GM21360 (cell line): ENCODE data around the gene UBE2F.

Experiments used
- ATAC-seq: cut with Tn5 transposase; IDR thresholded peaks from one replicate; pipeline ENCODE4 v1.9.1; 2021; ENCODE audit warnings: mild to moderate bottlenecking, moderate library complexity; ENCODE audit not compliant: unreplicated experiment

UBE2F gene

DNA sequence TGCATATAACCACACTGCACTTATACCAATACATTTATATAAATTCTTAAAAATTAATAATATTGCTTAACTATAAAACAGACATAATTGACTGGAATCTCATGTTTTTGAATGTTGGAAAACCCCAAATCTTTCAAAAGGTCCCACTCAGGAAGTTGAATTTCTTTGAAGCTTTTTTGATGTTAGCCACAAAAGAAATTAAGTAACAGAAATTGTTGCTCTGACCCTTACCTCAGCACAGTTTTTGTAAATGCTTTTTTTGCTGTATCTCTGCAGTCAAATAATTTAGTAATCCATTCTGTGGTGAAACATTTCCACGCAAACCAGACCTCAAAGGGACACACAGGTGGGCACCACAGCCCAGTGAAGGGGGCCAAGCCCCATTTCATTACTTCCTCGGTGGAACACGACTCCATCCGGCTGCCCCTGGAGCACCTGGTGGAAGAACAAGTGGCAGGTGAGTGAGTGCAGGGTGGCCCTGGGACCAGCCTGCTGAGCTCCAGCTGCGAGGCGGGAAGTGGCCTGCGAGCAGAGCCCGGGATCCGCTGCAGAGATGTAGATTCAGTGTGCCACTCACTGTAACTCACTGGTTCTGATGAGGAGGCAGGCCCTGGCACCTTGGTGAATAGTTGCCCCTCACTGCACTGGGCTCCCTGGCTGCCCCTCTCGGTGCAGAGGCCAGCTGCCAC lies 102.4 kb downstream of the UBE2F start:
- ATAC-seq, result no peak

DNA sequence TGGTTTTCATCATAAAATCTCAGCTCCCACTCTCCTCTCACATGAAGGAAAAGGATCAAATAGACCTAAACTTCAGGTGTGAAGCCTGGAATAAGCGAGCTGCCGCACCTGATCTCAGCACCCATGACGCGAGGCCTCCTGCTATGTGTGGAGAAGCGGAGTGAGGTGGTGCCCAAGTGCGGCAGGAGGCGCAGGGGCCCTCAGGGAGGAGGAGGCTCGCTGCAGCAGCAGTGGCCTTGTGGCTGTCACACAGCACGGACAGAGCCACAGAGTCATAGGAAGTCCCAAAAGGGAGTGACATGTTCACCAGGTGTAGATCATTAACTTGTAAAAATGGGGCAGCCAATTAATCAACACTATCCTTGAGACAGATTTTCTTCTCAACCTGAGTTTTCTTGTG lies 103.1 kb downstream of the UBE2F start:
- no peak for ATAC-seq

DNA sequence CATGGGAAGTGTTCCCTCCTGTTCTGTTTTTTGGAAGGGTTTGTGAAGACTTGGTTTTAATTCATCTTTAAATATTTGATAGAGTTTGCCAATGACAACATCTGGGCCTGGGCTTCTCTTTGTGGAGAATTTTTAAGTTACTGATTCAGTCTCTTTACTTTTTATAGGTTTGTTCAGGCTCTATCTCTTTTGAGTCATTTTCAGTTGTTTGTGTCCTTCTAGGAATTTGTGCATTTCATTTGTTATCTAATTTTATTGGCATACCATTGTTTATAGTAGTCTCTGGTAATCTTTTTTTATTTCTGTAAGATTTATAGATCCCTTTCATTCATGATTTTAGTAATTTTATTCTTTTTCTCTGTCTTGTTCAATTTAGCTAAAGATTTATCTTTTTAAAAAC lies 108.6 kb downstream of the UBE2F start:
- ATAC-seq, result no peak

DNA sequence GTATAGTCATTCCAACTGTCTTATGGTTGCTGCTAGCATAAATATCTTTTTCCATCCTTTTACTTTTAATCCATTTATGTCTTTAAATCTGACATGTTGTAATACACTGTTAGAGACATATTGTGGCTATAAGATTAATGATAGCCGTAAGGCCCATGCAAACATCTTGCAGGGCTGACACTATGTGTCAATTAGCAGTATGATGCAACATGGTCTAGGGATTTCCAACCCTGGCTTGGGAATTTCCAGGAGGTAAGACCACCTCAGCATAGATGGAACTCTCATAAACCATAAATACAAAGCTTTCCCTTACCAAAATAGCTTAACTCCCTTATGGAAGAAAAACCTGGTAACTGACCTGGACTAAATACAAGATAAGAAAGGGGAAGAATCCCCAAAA lies 110.5 kb downstream of the UBE2F start:
- no peak for ATAC-seq

DNA sequence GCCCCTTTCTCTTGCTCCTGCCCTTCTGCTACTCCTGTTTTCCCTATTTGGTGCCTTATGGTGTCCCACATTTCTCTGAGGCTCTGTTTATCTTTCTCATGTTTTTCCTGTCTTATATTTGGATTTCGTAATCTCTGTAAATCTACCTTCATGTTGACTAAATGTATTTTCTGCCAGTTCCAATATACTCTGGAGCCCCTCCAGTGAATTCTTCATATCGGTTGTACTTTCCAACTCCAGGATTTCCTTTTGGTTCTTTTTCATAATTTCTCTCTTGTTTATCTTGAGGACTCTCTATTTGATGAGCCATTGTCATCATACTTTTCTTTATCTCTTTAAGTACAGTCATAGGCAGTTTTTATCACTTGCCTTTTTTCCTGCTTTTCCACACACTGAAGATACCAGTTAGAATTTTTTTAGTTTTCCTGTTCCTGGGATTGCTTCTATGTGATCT lies 113.1 kb downstream of the UBE2F start:
- ATAC-seq, result no peak

DNA sequence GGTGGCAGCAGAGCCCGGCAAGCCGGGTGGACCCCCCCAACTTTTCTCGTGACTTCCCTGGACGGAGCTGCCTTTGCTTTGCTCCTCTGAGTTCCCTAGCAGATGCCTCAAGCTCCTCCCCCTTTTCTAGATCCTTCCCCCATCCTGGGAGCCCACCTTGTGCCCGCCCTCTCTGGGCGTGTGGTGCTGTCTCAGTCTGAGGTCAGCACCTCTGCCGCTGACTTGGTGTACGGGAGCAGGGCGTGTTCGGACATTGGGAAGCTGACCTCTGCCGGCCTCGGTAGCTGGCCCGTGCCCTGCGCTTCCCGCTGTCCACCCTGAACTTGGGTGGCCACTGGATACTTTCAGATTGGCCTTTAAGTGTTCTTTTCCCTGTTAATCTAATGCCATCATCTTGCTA lies 113.7 kb downstream of the UBE2F start:
- ATAC-seq, result no peak

DNA sequence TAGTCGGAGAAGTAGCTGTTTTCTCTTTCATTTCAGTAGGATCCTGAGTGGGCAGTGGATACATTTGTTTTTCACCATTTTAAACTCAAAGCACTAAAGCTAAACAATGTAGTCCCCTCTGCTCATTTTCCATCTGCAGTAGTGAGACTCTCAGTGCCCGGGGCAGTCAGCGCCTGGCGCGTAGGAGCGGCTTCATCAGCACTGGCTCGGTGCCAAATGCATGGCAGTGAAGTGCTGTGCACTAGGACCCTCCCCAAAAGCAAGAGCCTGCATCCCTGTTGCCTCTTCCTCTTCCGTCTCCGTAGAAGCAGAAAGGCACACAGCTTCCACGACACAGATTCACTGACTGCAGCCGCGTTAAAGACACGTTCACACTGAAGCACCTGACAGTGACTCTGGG lies 114.3 kb downstream of the UBE2F start:
- ATAC-seq, result no peak

DNA sequence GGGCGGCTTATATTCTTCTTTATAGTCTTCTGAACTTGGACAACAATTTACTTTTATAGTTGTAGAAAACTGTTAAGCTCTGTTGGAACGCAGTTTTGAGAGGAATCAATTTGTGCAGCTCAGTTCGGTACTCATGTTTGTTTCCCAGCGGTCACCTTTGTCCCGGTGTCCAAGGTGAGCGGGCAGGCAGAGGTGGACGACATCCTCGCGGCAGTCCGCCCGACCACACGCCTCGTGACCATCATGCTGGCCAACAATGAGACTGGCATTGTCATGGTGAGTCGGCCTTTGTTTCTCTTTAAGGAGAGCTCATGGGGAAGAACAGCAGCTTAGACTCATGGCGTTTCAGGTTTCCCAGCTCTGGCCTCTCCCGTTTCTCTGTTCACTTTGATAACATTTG lies 114.7 kb downstream of the UBE2F start:
- ATAC-seq, result no peak

DNA sequence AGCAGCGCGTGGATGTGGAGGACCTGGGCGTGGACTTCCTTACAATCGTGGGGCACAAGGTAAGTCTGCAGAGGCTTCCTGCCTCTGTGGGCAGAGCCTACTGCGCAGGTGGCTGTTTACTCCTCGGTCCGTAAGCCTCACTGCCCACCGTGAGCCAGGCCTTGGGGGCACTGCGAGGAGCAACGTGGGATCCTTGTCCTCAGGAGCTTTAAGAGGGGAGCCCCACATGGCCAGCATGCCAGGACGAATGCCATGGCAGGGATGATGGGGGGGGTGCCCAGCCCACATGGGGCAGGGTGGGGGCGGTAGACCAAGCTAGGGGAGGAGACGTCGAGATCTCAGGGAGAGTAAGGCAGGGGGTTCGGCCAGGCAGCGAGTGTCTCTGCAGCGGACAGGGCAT lies 115.3 kb downstream of the UBE2F start:
- no peak for ATAC-seq

DNA sequence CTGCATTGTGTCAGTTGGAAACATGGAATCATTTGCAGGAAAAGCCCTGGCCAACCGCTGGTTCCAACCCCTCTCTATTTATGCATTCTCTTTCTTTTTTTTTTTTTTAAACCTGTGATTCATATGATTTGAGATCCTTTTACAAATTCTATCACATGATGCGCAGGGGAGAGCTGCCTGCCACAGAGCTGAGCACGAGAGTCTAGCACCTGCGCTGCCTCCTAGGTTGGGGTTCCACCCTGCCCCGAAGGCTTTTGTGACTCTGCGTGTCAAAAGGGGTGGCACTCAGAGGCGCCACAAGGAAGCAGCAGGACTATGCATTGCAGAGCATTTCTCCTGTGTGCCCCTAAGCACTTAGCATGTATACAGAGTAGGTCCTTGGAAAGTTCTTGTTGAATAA lies 116.0 kb downstream of the UBE2F start:
- no peak for ATAC-seq

DNA sequence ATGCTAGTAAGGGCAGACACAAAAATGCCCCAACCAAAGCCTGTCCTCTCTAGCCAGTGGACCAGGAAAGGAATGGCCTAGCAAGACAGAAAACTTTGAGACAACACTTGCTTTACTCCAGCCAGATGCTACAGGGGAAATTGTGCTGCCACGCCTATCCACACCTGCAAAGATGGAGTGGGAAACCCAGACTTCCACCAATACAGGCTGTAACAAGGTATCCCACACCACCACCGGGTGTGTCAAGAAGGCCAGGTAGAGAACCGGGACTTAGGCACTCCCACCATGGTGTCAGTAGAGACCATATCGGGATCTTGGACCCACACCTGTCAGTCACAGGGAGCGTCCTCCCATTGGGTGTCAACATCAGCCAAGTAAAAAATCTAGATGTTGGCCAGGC lies 117.1 kb downstream of the UBE2F start:
- no peak for ATAC-seq

DNA sequence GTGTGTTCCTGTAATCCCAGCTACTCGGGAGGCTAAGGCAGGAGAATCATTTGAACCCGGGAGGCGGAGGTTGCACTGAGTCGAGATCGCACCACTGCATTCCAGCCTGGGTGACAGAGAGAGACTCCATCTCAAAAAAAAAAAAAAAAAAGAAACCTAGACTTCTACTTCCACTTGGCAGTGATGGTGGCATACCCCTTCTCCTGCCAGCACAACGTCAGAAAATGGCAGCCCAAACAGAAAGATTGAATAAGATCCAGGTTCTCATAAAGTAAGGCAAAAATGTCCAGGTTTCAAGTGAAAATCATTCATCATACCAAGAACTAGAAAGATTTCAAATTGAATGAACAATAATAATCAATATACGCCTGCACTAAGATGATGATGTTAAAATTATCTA lies 117.9 kb downstream of the UBE2F start:
- no peak for ATAC-seq

DNA sequence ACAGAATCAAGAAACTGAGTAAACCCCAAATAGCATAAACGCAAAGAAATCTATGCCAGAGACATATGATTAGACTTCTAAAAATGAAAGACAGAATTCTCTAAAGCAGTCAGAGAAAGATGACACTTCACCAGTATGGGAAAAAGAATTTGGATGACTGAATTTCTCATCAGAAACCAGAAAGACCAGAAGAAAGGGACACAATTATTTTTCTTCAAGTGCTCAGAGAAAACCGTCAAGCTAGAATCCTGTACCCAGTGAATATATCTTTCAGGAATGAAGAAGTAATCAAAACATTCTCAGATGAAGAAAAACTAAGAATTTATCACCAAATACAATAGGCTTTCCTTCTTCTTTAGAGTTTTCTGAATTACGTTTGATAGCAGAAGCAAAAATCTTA lies 119.1 kb downstream of the UBE2F start:
- no peak for ATAC-seq

DNA sequence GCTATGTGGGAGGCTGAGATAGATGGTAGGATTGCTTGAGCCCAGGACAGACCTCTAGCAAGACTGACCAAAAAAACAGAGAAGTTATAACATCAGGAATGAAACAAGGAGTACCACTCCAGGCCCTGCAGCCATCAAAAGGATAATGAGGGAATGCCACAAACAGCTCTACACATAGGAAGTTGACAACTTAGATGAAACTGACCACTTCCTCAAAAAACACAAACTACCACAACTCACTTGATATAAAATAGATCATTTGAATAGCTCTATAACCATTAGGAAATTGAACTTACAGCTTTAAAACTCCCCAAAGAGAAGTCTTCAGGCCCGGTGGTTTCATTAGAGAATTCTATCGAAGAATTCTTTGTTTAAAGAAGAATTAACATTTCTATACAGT lies 120.4 kb downstream of the UBE2F start:
- ATAC-seq, result no peak

DNA sequence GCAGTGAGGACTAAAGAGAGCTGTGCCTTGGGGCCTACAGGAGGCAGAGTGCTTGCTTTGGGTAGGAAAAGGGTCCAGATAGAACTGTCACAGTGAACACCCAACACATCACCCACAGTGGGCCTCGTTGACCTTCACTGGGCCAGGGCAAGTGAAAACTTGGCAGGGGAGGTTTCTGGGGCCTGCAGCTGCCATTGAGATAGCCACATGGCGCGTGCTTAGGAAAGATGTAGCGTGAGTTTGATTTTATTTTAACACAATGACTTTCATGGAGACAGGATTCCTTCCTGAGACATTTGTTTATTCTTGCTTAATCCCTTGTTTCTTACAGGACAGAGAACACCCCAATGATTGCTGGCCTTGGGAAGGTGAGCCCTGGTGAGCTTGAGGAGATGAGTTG lies 124.1 kb downstream of the UBE2F start:
- ATAC-seq, result no peak

DNA sequence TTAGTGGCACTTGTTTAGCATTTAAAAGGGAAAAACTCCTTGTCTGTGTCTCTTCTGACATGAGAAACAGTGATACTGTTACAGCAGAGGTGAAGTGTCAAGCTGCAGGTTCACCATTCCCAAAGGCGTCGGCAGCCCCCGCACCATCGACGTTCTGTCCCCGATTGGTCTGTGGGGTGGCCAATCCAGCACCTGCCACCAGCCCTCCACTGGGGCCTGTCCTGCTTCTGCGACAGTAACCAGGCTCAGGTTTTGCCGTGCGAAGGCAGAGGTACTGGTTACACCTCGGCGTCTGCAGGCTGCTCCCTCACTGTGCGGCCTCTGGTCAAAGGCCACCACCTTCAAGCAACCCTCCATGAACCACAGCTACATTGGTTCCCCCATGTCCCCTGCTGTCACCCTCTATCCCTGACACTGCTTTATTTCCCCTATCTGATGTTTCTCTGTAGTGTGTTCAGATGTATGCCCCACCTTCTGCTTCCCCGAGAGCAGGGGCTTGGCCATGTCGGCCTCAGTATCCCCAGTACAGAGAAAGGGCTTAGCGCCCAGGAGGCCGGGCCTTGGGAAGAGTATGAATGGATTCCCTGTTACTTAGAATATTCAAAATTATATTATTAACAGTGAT lies 124.7 kb downstream of the UBE2F start:
- no peak for ATAC-seq
